ENCODE measurements around the gene CTDSPL. TPM values are rescaled to one million over a fixed set of nuclear protein-coding genes. Genes with fewer than 3 reads are reported as not detected.

CTDSPL gene
- total RNA-seq, 1 experiment from 2014 or later: 14.0 TPM

- intact Hi-C loops (cut with micrococcal nuclease; ENCODE audit: unreplicated experiment): no loop called here
- H3K4me3 ChIP-seq (ENCODE audit: low read depth, low read length, poor library complexity, severe bottlenecking): no peak overlapping the region
- POLR2A ChIA-PET (ENCODE audit: low non-redundant PET): no interaction called here
- no peak for DNase-seq (ENCODE audit: low spot score)
- H3K27ac ChIP-seq (ENCODE audit: low read depth, low read length, poor library complexity, severe bottlenecking): no peak overlapping the region
- H3K27me3 ChIP-seq (replicated peaks; ENCODE audit: insufficient read depth, low read depth, low read length, poor library complexity): no peaks in the 10 kb centered on the region
- H3K4me1 ChIP-seq (ENCODE audit: insufficient read depth, low read length, poor library complexity, severe bottlenecking): peaks cover 6% of the 10 kb centered on the region
- TF ChIP-seq CTCF (conservative IDR thresholded peaks at IDR 0.05; ENCODE audit: low read depth, low read length) (no peak), EZH2 (IDR thresholded peaks at IDR 0.05; ENCODE audit: borderline replicate concordance, low read depth, low read length, poor library complexity, severe bottlenecking) (no peak)
- H3K9me3 ChIP-seq (ENCODE audit: low read depth, low read length, poor library complexity, severe bottlenecking): no peaks in the 10 kb centered on the region
- H3K36me3 ChIP-seq (ENCODE audit: insufficient read depth, low read length, poor library complexity, severe bottlenecking): no peaks in the 10 kb centered on the region
- CTCF ChIA-PET: no interaction called here
- BruUV-seq (replicated peaks): no TSS peak
Measured at GRCh38 chr3:37910671-37911400, 49.2 kb downstream of the CTDSPL start.

GRCh38 chr3:37912052-37912733 lies 50.5 kb downstream of the CTDSPL start:
- H3K9me3 ChIP-seq (ENCODE audit: low read depth, low read length, poor library complexity, severe bottlenecking): no peaks in the 10 kb centered on the region
- no peaks in the 10 kb centered on the region for H3K36me3 ChIP-seq (ENCODE audit: insufficient read depth, low read length, poor library complexity, severe bottlenecking)
- DNase-seq (ENCODE audit: low spot score): no peak
- ChIA-PET POLR2A (ENCODE audit: low non-redundant PET) (no interaction called here), CTCF (no interaction called here)
- H3K4me3 ChIP-seq (ENCODE audit: low read depth, low read length, poor library complexity, severe bottlenecking): no peak overlapping the region
- intact Hi-C loops (cut with micrococcal nuclease; ENCODE audit: unreplicated experiment): no loop called here
- BruUV-seq (replicated peaks): no TSS peak
- H3K27ac ChIP-seq (ENCODE audit: low read depth, low read length, poor library complexity, severe bottlenecking): no peak overlapping the region
- peaks cover 6% of the 10 kb centered on the region for H3K4me1 ChIP-seq (ENCODE audit: insufficient read depth, low read length, poor library complexity, severe bottlenecking)
- H3K27me3 ChIP-seq (replicated peaks; ENCODE audit: insufficient read depth, low read depth, low read length, poor library complexity): no peaks in the 10 kb centered on the region
- TF ChIP-seq EZH2 (IDR thresholded peaks at IDR 0.05; ENCODE audit: borderline replicate concordance, low read depth, low read length, poor library complexity, severe bottlenecking) (no peak), CTCF (conservative IDR thresholded peaks at IDR 0.05; ENCODE audit: low read depth, low read length) (no peak)

GRCh38 chr3:37913522-37913921 lies 51.8 kb downstream of the CTDSPL start:
- BruUV-seq (replicated peaks): no TSS peak
- DNase-seq (ENCODE audit: low spot score): no peak
- POLR2A ChIA-PET (ENCODE audit: low non-redundant PET): no interaction called here
- intact Hi-C loops (cut with micrococcal nuclease; ENCODE audit: unreplicated experiment): no loop called here
- TF ChIP-seq EZH2 (IDR thresholded peaks at IDR 0.05; ENCODE audit: borderline replicate concordance, low read depth, low read length, poor library complexity, severe bottlenecking) (no peak), CTCF (conservative IDR thresholded peaks at IDR 0.05; ENCODE audit: low read depth, low read length) (no peak)
- Histone ChIP-seq H3K9me3 (ENCODE audit: low read depth, low read length, poor library complexity, severe bottlenecking) (no peaks in the 10 kb centered on the region), H3K4me1 (ENCODE audit: insufficient read depth, low read length, poor library complexity, severe bottlenecking) (peaks cover 3% of the 10 kb centered on the region), H3K4me3 (ENCODE audit: low read depth, low read length, poor library complexity, severe bottlenecking) (no peak overlapping the region), H3K27ac (ENCODE audit: low read depth, low read length, poor library complexity, severe bottlenecking) (no peak overlapping the region), H3K27me3 (replicated peaks; ENCODE audit: insufficient read depth, low read depth, low read length, poor library complexity) (no peaks in the 10 kb centered on the region), H3K36me3 (ENCODE audit: insufficient read depth, low read length, poor library complexity, severe bottlenecking) (no peaks in the 10 kb centered on the region)
- CTCF ChIA-PET: no interaction called here

Data from A673 (cell line).